Subcutaneous abdominal adipose tissue (tissue), 5 donors: Measurements from ENCODE around the gene USP20.

ENCODE experiments used
- H3K27ac ChIP-seq: one replicate; pipeline ENCODE4 v1.7.0; 2013; ENCODE audit warnings: low read depth, mild to moderate bottlenecking, inconsistent platforms, low read length, moderate library complexity
- H3K27me3 ChIP-seq, 5 donors: one replicate each; pipeline ENCODE4 v1.7.0; 2013; ENCODE audit warnings: low read length in 5 of 5, inconsistent platforms in 1 of 5; ENCODE audit not compliant: control insufficient read depth in 5 of 5, insufficient read depth in 4 of 5
- H3K36me3 ChIP-seq, 5 donors: one replicate each; pipeline ENCODE4 v1.7.0; 2013; ENCODE audit warnings: low read length in 5 of 5; ENCODE audit not compliant: control insufficient read depth in 5 of 5, insufficient read depth in 5 of 5
- H3K4me1 ChIP-seq, 5 donors: one replicate each; pipeline ENCODE4 v1.7.0; 2013; ENCODE audit warnings: low read length in 5 of 5, mild to moderate bottlenecking in 3 of 5, moderate library complexity in 1 of 5; ENCODE audit not compliant: control insufficient read depth in 5 of 5, insufficient read depth in 5 of 5
- H3K4me3 ChIP-seq, 5 donors: one replicate each; pipeline ENCODE4 v1.7.0; 2013; ENCODE audit warnings: low read length in 5 of 5, low read depth in 1 of 5
- H3K9ac ChIP-seq, 5 donors: one replicate each; pipeline ENCODE4 v1.7.0; 2013; ENCODE audit warnings: low read length in 5 of 5, mild to moderate bottlenecking in 4 of 5, moderate library complexity in 3 of 5
- H3K9me3 ChIP-seq, 5 donors: one replicate each; pipeline ENCODE4 v1.7.0; 2013; ENCODE audit warnings: low read length in 5 of 5; ENCODE audit not compliant: control insufficient read depth in 5 of 5
- donor health status: healthy.
- donor health status: healthy.
- donor health status: healthy.
- donor health status: healthy.
- donor health status: healthy.

USP20 gene

GRCh38 chr9:129863059-129863690 is 27.9 kb downstream of the USP20 start:
- Histone ChIP-seq H3K4me1 (peaks cover 0 to 17% (median 7%) of the 10 kb centered on the region in 5 donors), H3K4me3 (no peak overlapping the region), H3K9me3 (no peaks in the 10 kb centered on the region), H3K27me3 (no peaks in the 10 kb centered on the region), H3K36me3 (peaks cover 3 to 68% (median 57%) of the 10 kb centered on the region in 5 donors), H3K9ac (no peak overlapping the region), H3K27ac (no peak overlapping the region)

- Histone ChIP-seq H3K4me1 (peaks cover 0 to 17% (median 7%) of the 10 kb centered on the region in 5 donors), H3K27me3 (no peaks in the 10 kb centered on the region), H3K9ac (no peak overlapping the region), H3K36me3 (peaks cover 3 to 78% (median 58%) of the 10 kb centered on the region in 5 donors), H3K27ac (no peak overlapping the region), H3K9me3 (no peaks in the 10 kb centered on the region), H3K4me3 (no peak overlapping the region)
These were observed 29.9 kb downstream of the USP20 start for GRCh38 chr9:129864991-129865647.

GRCh38 chr9:129865668-129866320 is 30.5 kb downstream of the USP20 start:
- Histone ChIP-seq H3K27me3 (no peaks in the 10 kb centered on the region), H3K9ac (no peak overlapping the region), H3K27ac (no peak overlapping the region), H3K4me3 (no peak overlapping the region), H3K36me3 (peaks cover 3 to 74% (median 53%) of the 10 kb centered on the region in 5 donors), H3K4me1 (peaks cover 0 to 17% (median 7%) of the 10 kb centered on the region in 5 donors), H3K9me3 (no peaks in the 10 kb centered on the region)

- no peak overlapping the region for H3K4me3 ChIP-seq
- H3K27me3 ChIP-seq: no peaks in the 10 kb centered on the region
- H3K9ac ChIP-seq: no peak overlapping the region
- peaks cover 0 to 17% (median 7%) of the 10 kb centered on the region in 5 donors for H3K4me1 ChIP-seq
- H3K27ac ChIP-seq: no peak overlapping the region
- H3K36me3 ChIP-seq: peaks cover 3 to 66% (median 49%) of the 10 kb centered on the region in 5 donors
- no peaks in the 10 kb centered on the region for H3K9me3 ChIP-seq
These were observed 31.3 kb downstream of the USP20 start for GRCh38 chr9:129866394-129867135.

- H3K27ac ChIP-seq: no peak overlapping the region
- H3K4me3 ChIP-seq: no peak overlapping the region
- H3K9me3 ChIP-seq: no peaks in the 10 kb centered on the region
- no peaks in the 10 kb centered on the region for H3K27me3 ChIP-seq
- peaks cover 0 to 17% (median 7%) of the 10 kb centered on the region in 5 donors for H3K4me1 ChIP-seq
- peaks cover 0 to 59% (median 44%) of the 10 kb centered on the region in 5 donors for H3K36me3 ChIP-seq
- H3K9ac ChIP-seq: no peak overlapping the region
These were observed 32.1 kb downstream of the USP20 start for GRCh38 chr9:129867136-129868022.

- Histone ChIP-seq H3K9me3 (no peaks in the 10 kb centered on the region), H3K9ac (no peak overlapping the region), H3K27me3 (no peaks in the 10 kb centered on the region), H3K36me3 (peaks cover 0 to 56% (median 40%) of the 10 kb centered on the region in 5 donors), H3K4me1 (peaks cover 0 to 17% (median 7%) of the 10 kb centered on the region in 5 donors), H3K27ac (no peak overlapping the region), H3K4me3 (no peak overlapping the region)
These were observed 33.0 kb downstream of the USP20 start for GRCh38 chr9:129868023-129868871.

GRCh38 chr9:129868872-129869486 is 33.7 kb downstream of the USP20 start:
- no peaks in the 10 kb centered on the region for H3K27me3 ChIP-seq
- peaks cover 0 to 17% (median 7%) of the 10 kb centered on the region in 5 donors for H3K4me1 ChIP-seq
- no peak overlapping the region for H3K9ac ChIP-seq
- H3K9me3 ChIP-seq: no peaks in the 10 kb centered on the region
- H3K4me3 ChIP-seq: no peak overlapping the region
- no peak overlapping the region for H3K27ac ChIP-seq
- peaks cover 0 to 58% (median 43%) of the 10 kb centered on the region in 5 donors for H3K36me3 ChIP-seq

GRCh38 chr9:129869585-129870501 is 34.6 kb downstream of the USP20 start:
- Histone ChIP-seq H3K9me3 (no peaks in the 10 kb centered on the region), H3K9ac (no peak overlapping the region), H3K4me3 (no peak overlapping the region), H3K27me3 (no peaks in the 10 kb centered on the region), H3K4me1 (peaks cover 0 to 17% (median 7%) of the 10 kb centered on the region in 5 donors), H3K27ac (no peak overlapping the region), H3K36me3 (peaks cover 0 to 66% (median 50%) of the 10 kb centered on the region in 5 donors)
